HCT116 (cell line): ENCODE measurements around the gene TSPAN16. TPM values are rescaled to one million over a fixed set of nuclear protein-coding genes. Genes with fewer than 3 reads are reported as not detected.

Source experiments
- ATAC-seq: fragments of 200-7000 bp; cut with Tn5 transposase; 2 replicates; pipeline ENCODE4 v1.9.1; 2020; ENCODE audit warnings: mild to moderate bottlenecking, moderate library complexity
- BruUV-seq: library from RNA; stranded (reverse); fragments of 400-500 nt; replicated peaks from 2 replicates; lab custom pipeline; 2021; lab: Mats Ljungman, UMichigan
- CTCF ChIA-PET: fragments of 300-600 bp; sonication (Branson Sonifier 250); formaldehyde crosslinking; loops from one replicate; lab custom pipeline; 2021; ENCODE audit warnings: antibody characterized with exemption; lab: Charles Lee
- POLR2A ChIA-PET: fragments of 300-600, 350-600 bp; sonication (Branson Sonifier 250); formaldehyde crosslinking; loops from one replicate; lab custom pipeline; 2021; ENCODE audit warnings: antibody characterized with exemption; lab: Charles Lee
- RAD21 ChIA-PET, 2 experiments: fragments of 300-600 bp; sonication (Branson Sonifier 250); formaldehyde crosslinking; loops; one replicate each; lab custom pipeline; 2023; ENCODE audit warnings: low total read pairs in 2 of 2; ENCODE audit not compliant: uncharacterized antibody in 2 of 2, unreplicated experiment in 2 of 2, low non-redundant PET in 1 of 2; lab: Charles Lee
- DNase-seq: peaks from one replicate; pipeline ENCODE4 v3.0.0-alpha.2; 2010; ENCODE audit warnings: low read depth, low spot score
- H2AFZ ChIP-seq: fragments of 200-600 bp; shearing (Covaris generic), sonication (generic); 2 replicates; pipeline ENCODE4 v1.6.1; 2017; ENCODE audit warnings: low read depth, mixed run types, mixed read lengths, antibody characterized with exemption, low read length; ENCODE audit not compliant: poor library complexity, severe bottlenecking
- H3K27ac ChIP-seq: 2 replicates; pipeline ENCODE4 v1.5.1; 2012; ENCODE audit warnings: low read depth, low read length
- H3K27me3 ChIP-seq: fragments of 200-600 bp; sonication (generic); 2 replicates; pipeline ENCODE4 v1.6.1; 2016; ENCODE audit warnings: mixed run types, low read length, mixed read lengths; ENCODE audit not compliant: insufficient read depth
- H3K36me3 ChIP-seq, 2 experiments: fragments of 200-500 bp in 1 of 2; fragments of 200-600 bp in 1 of 2; sonication (Bioruptor generic) in 1 of 2; sonication (generic) in 1 of 2; 2 replicates each; pipeline versions ENCODE4 v1.5.1 to v1.6.1; 2014 to 2016; ENCODE audit warnings: low read length in 2 of 2, inconsistent platforms in 1 of 2, mixed read lengths in 1 of 2, mixed run types in 1 of 2; ENCODE audit not compliant: insufficient read depth in 2 of 2, control insufficient read depth in 1 of 2
- H3K4me1 ChIP-seq, 2 experiments: fragments of 200-600 bp in 1 of 2; sonication (generic) in 1 of 2; 2 replicates each; pipeline versions ENCODE4 v1.5.1 to v1.6.1; 2012 to 2017; ENCODE audit warnings: low read length in 2 of 2, inconsistent platforms in 1 of 2, mild to moderate bottlenecking in 1 of 2, mixed read lengths in 1 of 2, mixed run types in 1 of 2, moderate library complexity in 1 of 2; ENCODE audit not compliant: insufficient read depth in 2 of 2, control insufficient read depth in 1 of 2
- H3K4me2 ChIP-seq: fragments of 200-600 bp; sonication (generic); 2 replicates; pipeline ENCODE4 v1.6.1; 2017; ENCODE audit warnings: mixed run types, low read length, mixed read lengths
- H3K4me3 ChIP-seq, 2 experiments: fragments of 200-600 bp in 1 of 2; sonication (generic) in 1 of 2; replicated peaks in 1 of 2; 2 replicates each; pipeline ENCODE4 v1.5.1; 2011 to 2016; ENCODE audit warnings: low read length in 2 of 2, control low read depth in 1 of 2, low read depth in 1 of 2, mild to moderate bottlenecking in 1 of 2, mixed read lengths in 1 of 2, mixed run types in 1 of 2
- H3K79me2 ChIP-seq: fragments of 200-600 bp; sonication (generic); 2 replicates; pipeline ENCODE4 v1.6.1; 2017; ENCODE audit warnings: mild to moderate bottlenecking, mixed run types, low read length, moderate library complexity, mixed read lengths; ENCODE audit not compliant: insufficient read depth
- H3K9ac ChIP-seq: fragments of 200-600 bp; sonication (generic); 2 replicates; pipeline ENCODE4 v1.6.1; 2016; ENCODE audit warnings: low read length, mixed read lengths
- H3K9me2 ChIP-seq: fragments of 200-600 bp; sonication (generic), shearing (Covaris generic); 2 replicates; pipeline ENCODE4 v1.6.1; 2017; ENCODE audit warnings: mixed run types, mild to moderate bottlenecking, moderate library complexity; ENCODE audit not compliant: insufficient read depth
- H3K9me3 ChIP-seq, 2 experiments: fragments of 200-500 bp in 1 of 2; fragments of 200-600 bp in 1 of 2; sonication (Bioruptor generic) in 1 of 2; sonication (generic) in 1 of 2; 2 replicates each; pipeline ENCODE4 v1.6.1; 2014 to 2017; ENCODE audit warnings: low read length in 2 of 2, mixed read lengths in 2 of 2, inconsistent platforms in 1 of 2, low read depth in 1 of 2, mild to moderate bottlenecking in 1 of 2, mixed run types in 1 of 2, moderate library complexity in 1 of 2; ENCODE audit not compliant: control insufficient read depth in 1 of 2, insufficient read depth in 1 of 2
- H4K20me1 ChIP-seq: fragments of 200-600 bp; sonication (generic), shearing (Covaris generic); 2 replicates; pipeline ENCODE4 v1.6.1; 2017; ENCODE audit warnings: mixed run types, mild to moderate bottlenecking, moderate library complexity; ENCODE audit not compliant: insufficient read depth
- ATF3 ChIP-seq: IDR thresholded peaks from 2 replicates; pipeline ENCODE4 v1.6.1; 2012
- CBX3 ChIP-seq: IDR thresholded peaks from 2 replicates; pipeline ENCODE4 v1.6.1; 2012; ENCODE audit warnings: low read depth
- CEBPB ChIP-seq: IDR thresholded peaks from 2 replicates; pipeline ENCODE4 v1.6.1; 2012; ENCODE audit warnings: low read depth
- EGR1 ChIP-seq: IDR thresholded peaks from 2 replicates; pipeline ENCODE4 v1.6.1; 2012; ENCODE audit warnings: low read depth
- EZH2 ChIP-seq: fragments of 200-600 bp; sonication (generic); IDR thresholded peaks from 2 replicates; pipeline ENCODE4 v1.6.1; 2017; ENCODE audit warnings: antibody characterized with exemption, mixed run types
- EZH2phosphoT487 ChIP-seq: fragments of 200-600 bp; IDR thresholded peaks from 2 replicates; pipeline ENCODE4 v1.6.1; 2018; ENCODE audit warnings: antibody characterized with exemption, borderline replicate concordance
- FOSL1 ChIP-seq: IDR thresholded peaks from 2 replicates; pipeline ENCODE4 v1.6.1; 2012; ENCODE audit warnings: low read depth
- JUND ChIP-seq: IDR thresholded peaks from 2 replicates; pipeline ENCODE4 v1.6.1; 2012
- POLR2A ChIP-seq: IDR thresholded peaks from 2 replicates; pipeline ENCODE4 v1.7.0; 2011; ENCODE audit warnings: borderline replicate concordance; ENCODE audit not compliant: insufficient read depth, insufficient read length; ENCODE audit errors: extremely low read depth
- POLR2AphosphoS5 ChIP-seq: IDR thresholded peaks from 2 replicates; pipeline ENCODE4 v1.6.1; 2011; ENCODE audit warnings: mild to moderate bottlenecking, low read depth, low read length, moderate library complexity
- RAD21 ChIP-seq: IDR thresholded peaks from 2 replicates; pipeline ENCODE4 v1.6.1; 2012; ENCODE audit warnings: low read depth, mild to moderate bottlenecking
- SIN3A ChIP-seq: IDR thresholded peaks from 2 replicates; pipeline ENCODE4 v1.6.1; 2012; ENCODE audit warnings: low read depth
- SRF ChIP-seq: IDR thresholded peaks from 2 replicates; pipeline ENCODE4 v1.6.1; 2012; ENCODE audit warnings: low read depth
- YY1 ChIP-seq: IDR thresholded peaks from 2 replicates; pipeline ENCODE4 v1.6.1; 2011; ENCODE audit warnings: low read length, low read depth, moderate library complexity, mild to moderate bottlenecking; ENCODE audit not compliant: insufficient replicate concordance; ENCODE audit errors: extremely low read depth
- ZFX ChIP-seq: fragments of 450-650 bp; IDR thresholded peaks from 2 replicates; pipeline ENCODE4 v1.6.1; 2017
- ZNF274 ChIP-seq: fragments of 200-500 bp; sonication (Bioruptor generic); IDR thresholded peaks from 2 replicates; pipeline ENCODE4 v1.6.1; 2014; ENCODE audit warnings: mild to moderate bottlenecking, low read depth, low read length, inconsistent platforms
- intact Hi-C: fragments of 100-400 bp; cut with micrococcal nuclease; formaldehyde crosslinking; loops from 2 replicates; pipeline ENCODE4 v1.10.0; 2022
- total RNA-seq: library from RNA; stranded (reverse); gene quantifications from one replicate; pipeline ENCODE4 v1.2.1, GENCODE V29; 2021; ENCODE audit not compliant: unreplicated experiment
- TF ChIP-seq, protein P1 (sequence below): IDR thresholded peaks from 2 replicates; pipeline ENCODE4 v1.6.1; 2011; ENCODE audit warnings: mild to moderate bottlenecking, low read length, moderate library complexity; ENCODE audit not compliant: insufficient replicate concordance; ENCODE audit errors: extremely low read depth
- TF ChIP-seq, protein P2 (sequence below): IDR thresholded peaks from 2 replicates; pipeline ENCODE4 v1.6.1; 2012

Gene TSPAN16
- total RNA-seq, 1 experiment from 2014 or later, result not detected

DNA sequence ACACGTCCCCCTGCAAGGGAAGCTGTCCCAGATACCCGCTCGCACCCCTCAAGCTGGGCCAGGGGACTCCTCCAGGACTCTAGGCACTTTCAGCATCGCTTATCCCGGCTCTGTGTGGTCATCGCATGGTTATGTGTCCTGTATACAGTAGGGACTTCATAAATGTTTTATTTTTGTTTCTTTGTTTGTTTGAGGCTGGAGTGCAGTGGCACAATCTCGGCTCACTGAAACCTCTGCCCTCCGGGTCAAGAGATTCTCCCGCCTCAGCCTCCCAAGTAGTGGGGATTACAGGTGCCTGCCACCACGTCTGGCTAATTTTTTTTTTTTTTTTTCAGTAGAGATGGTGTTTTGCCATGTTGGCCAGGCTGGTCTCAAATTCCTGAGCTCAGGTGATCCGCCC, 49.0 kb upstream of the TSPAN16 start (continued):
- TF ChIP-seq, protein P1, sequence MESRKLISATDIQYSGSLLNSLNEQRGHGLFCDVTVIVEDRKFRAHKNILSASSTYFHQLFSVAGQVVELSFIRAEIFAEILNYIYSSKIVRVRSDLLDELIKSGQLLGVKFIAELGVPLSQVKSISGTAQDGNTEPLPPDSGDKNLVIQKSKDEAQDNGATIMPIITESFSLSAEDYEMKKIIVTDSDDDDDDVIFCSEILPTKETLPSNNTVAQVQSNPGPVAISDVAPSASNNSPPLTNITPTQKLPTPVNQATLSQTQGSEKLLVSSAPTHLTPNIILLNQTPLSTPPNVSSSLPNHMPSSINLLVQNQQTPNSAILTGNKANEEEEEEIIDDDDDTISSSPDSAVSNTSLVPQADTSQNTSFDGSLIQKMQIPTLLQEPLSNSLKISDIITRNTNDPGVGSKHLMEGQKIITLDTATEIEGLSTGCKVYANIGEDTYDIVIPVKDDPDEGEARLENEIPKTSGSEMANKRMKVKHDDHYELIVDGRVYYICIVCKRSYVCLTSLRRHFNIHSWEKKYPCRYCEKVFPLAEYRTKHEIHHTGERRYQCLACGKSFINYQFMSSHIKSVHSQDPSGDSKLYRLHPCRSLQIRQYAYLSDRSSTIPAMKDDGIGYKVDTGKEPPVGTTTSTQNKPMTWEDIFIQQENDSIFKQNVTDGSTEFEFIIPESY, result no peak
- TF ChIP-seq CEBPB (no peak), POLR2A (no peak)

- H3K4me3 ChIP-seq, result no peak overlapping the region
- H3K4me2 ChIP-seq, result no peak overlapping the region
- intact Hi-C loops, result no loop called here
- H2AFZ ChIP-seq, result no peak overlapping the region
- peaks cover 4 to 5% of the 10 kb centered on the region in 2 experiments; a peak in 3 of 4 replicates for H3K4me1 ChIP-seq
- H3K79me2 ChIP-seq, result no peaks in the 10 kb centered on the region
- CTCF ChIA-PET, result no interaction called here
- no peaks in the 10 kb centered on the region for H3K9me2 ChIP-seq
- TF ChIP-seq ATF3 (no peak), FOSL1 (no peak), EZH2phosphoT487 (no peak), EGR1 (no peak), YY1 (no peak), EZH2 (no peak), ZNF274 (no peak), JUND (no peak), SIN3A (no peak), RAD21 (no peak), SRF (no peak), CBX3 (no peak), ZFX (no peak), POLR2AphosphoS5 (no peak)
- TF ChIP-seq, protein P2, sequence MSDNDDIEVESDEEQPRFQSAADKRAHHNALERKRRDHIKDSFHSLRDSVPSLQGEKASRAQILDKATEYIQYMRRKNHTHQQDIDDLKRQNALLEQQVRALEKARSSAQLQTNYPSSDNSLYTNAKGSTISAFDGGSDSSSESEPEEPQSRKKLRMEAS, result no peak
- H3K27ac ChIP-seq, result no peak overlapping the region
- RAD21 ChIA-PET, result no interaction called here
- POLR2A ChIA-PET, result no interaction called here
- BruUV-seq, result no TSS peak
- H3K36me3 ChIP-seq, result peaks cover 10% of the 10 kb centered on the region in 2 experiments; a peak in 3 of 4 replicates
- no peaks in the 10 kb centered on the region for H3K27me3 ChIP-seq
- H3K9me3 ChIP-seq, result no peaks in the 10 kb centered on the region
- no peaks in the 10 kb centered on the region for H4K20me1 ChIP-seq
- ATAC-seq (no peak), DNase-seq (no peak)
- no peak overlapping the region for H3K9ac ChIP-seq
Observed at GRCh38 chr19:11247391-11247790, 48.6 kb upstream of the TSPAN16 start.
